ENCODE measurements around the gene GRID2. TPM values are rescaled to one million over a fixed set of nuclear protein-coding genes. Genes with fewer than 3 reads are reported as not detected.

Gene GRID2
- total and polyA plus RNA-seq, 9 of the 15 experiments (the other 6 are each of a cell fraction or from before 2014, with no cell fraction given): 0.04 TPM; not detected in 7

DNA sequence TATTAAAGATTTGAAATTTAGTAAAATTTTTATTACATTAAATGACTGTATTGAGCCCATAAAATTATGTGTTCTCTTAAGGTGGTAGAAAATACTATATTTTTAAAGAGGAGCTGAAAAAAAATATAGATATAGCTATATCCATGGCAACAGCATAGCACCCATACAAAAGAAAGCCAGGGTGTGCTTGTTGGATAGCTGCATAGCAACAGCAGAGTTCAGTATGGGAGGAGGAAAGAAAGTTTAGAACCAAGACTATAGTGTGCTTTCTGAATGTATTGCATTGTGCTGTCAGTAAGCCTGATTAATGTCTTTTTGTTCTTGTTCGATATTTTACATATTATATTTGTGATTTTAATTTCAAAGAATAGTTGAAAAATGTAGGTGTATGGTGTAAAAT, 78.4 kb downstream of the GRID2 start:
- H3K27ac ChIP-seq (ENCODE audit: extremely low read depth, low read depth, low read length): no peak overlapping the region
- POLR2A ChIA-PET: no interaction called here
- DNase-seq (ENCODE audit: extremely low read depth in 1 of 4, low spot score in 3 of 4) (no peak), FAIRE-seq (no peak), ATAC-seq (no peak)
- no peaks in the 10 kb centered on the region for H3K9me1 ChIP-seq (ENCODE audit: control insufficient read depth, insufficient read depth, low read length)
- no peak overlapping the region for H3K4me3 ChIP-seq
- BruUV-seq (replicated peaks): no TSS peak
- H2AFZ ChIP-seq (ENCODE audit: low read depth, low read length): no peak overlapping the region
- WGBS (ENCODE audit: insufficient coverage, low coverage, missing lambda C conversion rate): 0% methylated on average over 1 of the region's 1 CpG
- H3K9ac ChIP-seq (ENCODE audit: insufficient read depth in 1 of 2, low read depth in 2 of 2, low read length in 2 of 2): no peak overlapping the region
- no peaks in the 10 kb centered on the region for H4K20me1 ChIP-seq (replicated peaks; ENCODE audit: control insufficient read depth, insufficient read depth, low read length)
- intact Hi-C loops (cut with micrococcal nuclease): no loop called here
- H3K27me3 ChIP-seq (ENCODE audit: control insufficient read depth in 2 of 2, insufficient read depth in 2 of 2, low read length in 2 of 2): no peaks in the 10 kb centered on the region
- TF ChIP-seq ZFP30 (CRISPR knock-in tag; IDR thresholded peaks at IDR 0.05; ENCODE audit: borderline replicate concordance) (no peak), TRIM24 (IDR thresholded peaks at IDR 0.05) (no peak), ELF2 (CRISPR knock-in tag; IDR thresholded peaks at IDR 0.05) (no peak)
- no peaks in the 10 kb centered on the region for H3K79me2 ChIP-seq (ENCODE audit: control insufficient read depth, insufficient read depth, low read length)
- CTCF ChIA-PET (ENCODE audit: low intra/inter-chr PET ratio): no interaction called here
- 0 out of 2 replicates have a peak, but pooled peaks cover 1% of the 10 kb centered on the region for H3K9me3 ChIP-seq (replicated peaks; ENCODE audit: control insufficient read depth, insufficient read depth, low read depth, low read length)
- in situ Hi-C loops (cut with MboI): no loop called here
- H3K4me2 ChIP-seq (ENCODE audit: insufficient read depth, low read length): no peak overlapping the region
- H3K4me1 ChIP-seq (replicated peaks in 1 of 2; ENCODE audit: control insufficient read depth in 2 of 2, insufficient read depth in 2 of 2, low read length in 2 of 2): no peaks in the 10 kb centered on the region
- H3K36me3 ChIP-seq (ENCODE audit: control insufficient read depth, insufficient read depth, low read length): no peaks in the 10 kb centered on the region

DNA sequence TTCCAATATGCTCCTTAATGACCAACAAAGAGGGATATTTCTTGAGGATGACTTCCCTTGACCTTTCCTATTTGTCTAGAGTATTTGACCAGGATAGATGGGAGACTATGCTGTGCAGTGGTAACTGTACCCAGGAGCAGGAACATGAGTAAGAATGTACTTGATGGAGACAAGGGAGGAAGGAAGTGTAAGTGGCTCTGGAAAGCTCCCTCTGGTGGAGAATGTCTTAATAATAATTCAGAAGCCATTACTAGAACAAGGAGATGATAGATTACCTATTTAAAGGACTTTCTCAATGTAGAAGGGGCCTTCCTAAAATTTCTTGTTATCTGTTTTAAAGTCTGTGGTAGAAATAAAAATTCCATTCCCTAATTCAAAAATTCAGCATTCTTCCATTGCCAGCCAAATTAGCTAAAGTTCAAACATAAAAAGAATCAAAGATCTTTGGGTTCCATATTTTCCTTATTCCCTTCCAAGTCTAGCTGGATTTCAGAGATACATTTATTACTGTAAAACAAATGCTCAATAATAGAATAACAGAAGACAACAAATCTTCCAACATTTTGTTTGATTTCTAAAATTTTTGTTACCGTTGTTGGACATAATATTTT, 83.8 kb downstream of the GRID2 start:
- H3K4me3 ChIP-seq: no peak overlapping the region
- DNase-seq (ENCODE audit: extremely low read depth in 1 of 4, low spot score in 3 of 4) (peak in 2 of 4 experiments; percentile 3 to 18), ATAC-seq (no peak), FAIRE-seq (no peak)
- TF ChIP-seq RAD21 (CRISPR knock-in tag; conservative IDR thresholded peaks at IDR 0.05 in 1 of 2, IDR thresholded peaks at IDR 0.05 in 1 of 2) (peak; percentile 15 to 26; a peak in 1 of 4 replicates), ILK (tag; IDR thresholded peaks at IDR 0.05; ENCODE audit: borderline replicate concordance, low read depth) (no peak)
- TF ChIP-seq, protein P1, sequence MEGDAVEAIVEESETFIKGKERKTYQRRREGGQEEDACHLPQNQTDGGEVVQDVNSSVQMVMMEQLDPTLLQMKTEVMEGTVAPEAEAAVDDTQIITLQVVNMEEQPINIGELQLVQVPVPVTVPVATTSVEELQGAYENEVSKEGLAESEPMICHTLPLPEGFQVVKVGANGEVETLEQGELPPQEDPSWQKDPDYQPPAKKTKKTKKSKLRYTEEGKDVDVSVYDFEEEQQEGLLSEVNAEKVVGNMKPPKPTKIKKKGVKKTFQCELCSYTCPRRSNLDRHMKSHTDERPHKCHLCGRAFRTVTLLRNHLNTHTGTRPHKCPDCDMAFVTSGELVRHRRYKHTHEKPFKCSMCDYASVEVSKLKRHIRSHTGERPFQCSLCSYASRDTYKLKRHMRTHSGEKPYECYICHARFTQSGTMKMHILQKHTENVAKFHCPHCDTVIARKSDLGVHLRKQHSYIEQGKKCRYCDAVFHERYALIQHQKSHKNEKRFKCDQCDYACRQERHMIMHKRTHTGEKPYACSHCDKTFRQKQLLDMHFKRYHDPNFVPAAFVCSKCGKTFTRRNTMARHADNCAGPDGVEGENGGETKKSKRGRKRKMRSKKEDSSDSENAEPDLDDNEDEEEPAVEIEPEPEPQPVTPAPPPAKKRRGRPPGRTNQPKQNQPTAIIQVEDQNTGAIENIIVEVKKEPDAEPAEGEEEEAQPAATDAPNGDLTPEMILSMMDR (IDR thresholded peaks at IDR 0.05 in 2 of 3, conservative IDR thresholded peaks at IDR 0.05 in 1 of 3; ENCODE audit: insufficient read depth in 2 of 3, low read depth in 1 of 3, low read length in 3 of 3): peak in 2 of 3 experiments; percentile 17 to 22; a peak in 2 of 6 replicates
- no peaks in the 10 kb centered on the region for H3K4me1 ChIP-seq (replicated peaks in 1 of 2; ENCODE audit: control insufficient read depth in 2 of 2, insufficient read depth in 2 of 2, low read length in 2 of 2)
- H3K27me3 ChIP-seq (ENCODE audit: control insufficient read depth in 2 of 2, insufficient read depth in 2 of 2, low read length in 2 of 2): no peaks in the 10 kb centered on the region
- no peaks in the 10 kb centered on the region for H4K20me1 ChIP-seq (replicated peaks; ENCODE audit: control insufficient read depth, insufficient read depth, low read length)
- H3K4me2 ChIP-seq (ENCODE audit: insufficient read depth, low read length): no peak overlapping the region
- in situ Hi-C loops (cut with MboI): no loop called here
- H3K27ac ChIP-seq (ENCODE audit: extremely low read depth, low read depth, low read length): no peak overlapping the region
- intact Hi-C loops (cut with micrococcal nuclease): no loop called here
- ChIA-PET CTCF (ENCODE audit: low intra/inter-chr PET ratio) (no interaction called here), POLR2A (no interaction called here)
- no peak overlapping the region for H3K9ac ChIP-seq (ENCODE audit: insufficient read depth in 1 of 2, low read depth in 2 of 2, low read length in 2 of 2)
- no peaks in the 10 kb centered on the region for H3K9me1 ChIP-seq (ENCODE audit: control insufficient read depth, insufficient read depth, low read length)
- no peaks in the 10 kb centered on the region for H3K79me2 ChIP-seq (ENCODE audit: control insufficient read depth, insufficient read depth, low read length)
- WGBS (ENCODE audit: insufficient coverage, low coverage, missing lambda C conversion rate): 8% methylated on average over 1 of the region's 1 CpG
- no peaks in the 10 kb centered on the region for H3K36me3 ChIP-seq (ENCODE audit: control insufficient read depth, insufficient read depth, low read length)
- BruUV-seq (replicated peaks): no TSS peak
- H2AFZ ChIP-seq (ENCODE audit: low read depth, low read length): no peak overlapping the region
- 0 out of 2 replicates have a peak, but pooled peaks cover 1% of the 10 kb centered on the region for H3K9me3 ChIP-seq (replicated peaks; ENCODE audit: control insufficient read depth, insufficient read depth, low read depth, low read length)
